ENCODE data around the gene ZNF79. TPM values are rescaled to one million over a fixed set of nuclear protein-coding genes. Genes with fewer than 3 reads are reported as not detected.

Gene ZNF79
- total and polyA plus RNA-seq, 9 of the 15 experiments (the other 6 are each of a cell fraction or from before 2014, with no cell fraction given), result 0.62 to 7.0 (median 4.1) TPM

DNA sequence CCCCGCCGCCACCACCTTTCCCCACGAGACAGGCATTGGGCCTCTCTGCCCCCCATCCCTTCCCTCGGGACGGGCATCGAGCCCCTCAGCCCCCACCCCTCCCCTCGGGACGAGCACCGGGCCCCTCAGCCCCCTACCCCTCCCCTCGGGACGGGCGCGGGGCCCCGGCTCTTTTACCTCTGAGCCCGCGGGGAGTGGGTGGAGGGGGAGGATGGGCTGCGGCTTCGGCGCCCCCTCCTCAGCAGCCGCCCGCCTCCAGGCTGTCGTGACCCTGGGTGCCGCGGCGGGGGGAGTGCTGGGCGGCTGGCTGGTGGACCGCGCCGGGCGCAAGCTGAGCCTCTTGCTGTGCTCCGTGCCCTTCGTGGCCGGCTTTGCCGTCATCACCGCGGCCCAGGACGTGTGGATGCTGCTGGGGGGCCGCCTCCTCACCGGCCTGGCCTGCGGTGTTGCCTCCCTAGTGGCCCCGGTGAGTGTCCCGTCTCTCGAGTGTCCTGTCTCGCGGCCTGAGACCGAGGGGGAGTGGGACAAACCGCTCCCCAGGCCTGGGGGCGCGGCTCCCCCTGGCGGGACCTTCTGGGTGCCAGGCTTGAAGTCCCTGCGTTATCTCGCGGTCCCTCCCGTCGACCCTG, 26.4 kb upstream of the ZNF79 start (continued):
- TF ChIP-seq, protein P1, sequence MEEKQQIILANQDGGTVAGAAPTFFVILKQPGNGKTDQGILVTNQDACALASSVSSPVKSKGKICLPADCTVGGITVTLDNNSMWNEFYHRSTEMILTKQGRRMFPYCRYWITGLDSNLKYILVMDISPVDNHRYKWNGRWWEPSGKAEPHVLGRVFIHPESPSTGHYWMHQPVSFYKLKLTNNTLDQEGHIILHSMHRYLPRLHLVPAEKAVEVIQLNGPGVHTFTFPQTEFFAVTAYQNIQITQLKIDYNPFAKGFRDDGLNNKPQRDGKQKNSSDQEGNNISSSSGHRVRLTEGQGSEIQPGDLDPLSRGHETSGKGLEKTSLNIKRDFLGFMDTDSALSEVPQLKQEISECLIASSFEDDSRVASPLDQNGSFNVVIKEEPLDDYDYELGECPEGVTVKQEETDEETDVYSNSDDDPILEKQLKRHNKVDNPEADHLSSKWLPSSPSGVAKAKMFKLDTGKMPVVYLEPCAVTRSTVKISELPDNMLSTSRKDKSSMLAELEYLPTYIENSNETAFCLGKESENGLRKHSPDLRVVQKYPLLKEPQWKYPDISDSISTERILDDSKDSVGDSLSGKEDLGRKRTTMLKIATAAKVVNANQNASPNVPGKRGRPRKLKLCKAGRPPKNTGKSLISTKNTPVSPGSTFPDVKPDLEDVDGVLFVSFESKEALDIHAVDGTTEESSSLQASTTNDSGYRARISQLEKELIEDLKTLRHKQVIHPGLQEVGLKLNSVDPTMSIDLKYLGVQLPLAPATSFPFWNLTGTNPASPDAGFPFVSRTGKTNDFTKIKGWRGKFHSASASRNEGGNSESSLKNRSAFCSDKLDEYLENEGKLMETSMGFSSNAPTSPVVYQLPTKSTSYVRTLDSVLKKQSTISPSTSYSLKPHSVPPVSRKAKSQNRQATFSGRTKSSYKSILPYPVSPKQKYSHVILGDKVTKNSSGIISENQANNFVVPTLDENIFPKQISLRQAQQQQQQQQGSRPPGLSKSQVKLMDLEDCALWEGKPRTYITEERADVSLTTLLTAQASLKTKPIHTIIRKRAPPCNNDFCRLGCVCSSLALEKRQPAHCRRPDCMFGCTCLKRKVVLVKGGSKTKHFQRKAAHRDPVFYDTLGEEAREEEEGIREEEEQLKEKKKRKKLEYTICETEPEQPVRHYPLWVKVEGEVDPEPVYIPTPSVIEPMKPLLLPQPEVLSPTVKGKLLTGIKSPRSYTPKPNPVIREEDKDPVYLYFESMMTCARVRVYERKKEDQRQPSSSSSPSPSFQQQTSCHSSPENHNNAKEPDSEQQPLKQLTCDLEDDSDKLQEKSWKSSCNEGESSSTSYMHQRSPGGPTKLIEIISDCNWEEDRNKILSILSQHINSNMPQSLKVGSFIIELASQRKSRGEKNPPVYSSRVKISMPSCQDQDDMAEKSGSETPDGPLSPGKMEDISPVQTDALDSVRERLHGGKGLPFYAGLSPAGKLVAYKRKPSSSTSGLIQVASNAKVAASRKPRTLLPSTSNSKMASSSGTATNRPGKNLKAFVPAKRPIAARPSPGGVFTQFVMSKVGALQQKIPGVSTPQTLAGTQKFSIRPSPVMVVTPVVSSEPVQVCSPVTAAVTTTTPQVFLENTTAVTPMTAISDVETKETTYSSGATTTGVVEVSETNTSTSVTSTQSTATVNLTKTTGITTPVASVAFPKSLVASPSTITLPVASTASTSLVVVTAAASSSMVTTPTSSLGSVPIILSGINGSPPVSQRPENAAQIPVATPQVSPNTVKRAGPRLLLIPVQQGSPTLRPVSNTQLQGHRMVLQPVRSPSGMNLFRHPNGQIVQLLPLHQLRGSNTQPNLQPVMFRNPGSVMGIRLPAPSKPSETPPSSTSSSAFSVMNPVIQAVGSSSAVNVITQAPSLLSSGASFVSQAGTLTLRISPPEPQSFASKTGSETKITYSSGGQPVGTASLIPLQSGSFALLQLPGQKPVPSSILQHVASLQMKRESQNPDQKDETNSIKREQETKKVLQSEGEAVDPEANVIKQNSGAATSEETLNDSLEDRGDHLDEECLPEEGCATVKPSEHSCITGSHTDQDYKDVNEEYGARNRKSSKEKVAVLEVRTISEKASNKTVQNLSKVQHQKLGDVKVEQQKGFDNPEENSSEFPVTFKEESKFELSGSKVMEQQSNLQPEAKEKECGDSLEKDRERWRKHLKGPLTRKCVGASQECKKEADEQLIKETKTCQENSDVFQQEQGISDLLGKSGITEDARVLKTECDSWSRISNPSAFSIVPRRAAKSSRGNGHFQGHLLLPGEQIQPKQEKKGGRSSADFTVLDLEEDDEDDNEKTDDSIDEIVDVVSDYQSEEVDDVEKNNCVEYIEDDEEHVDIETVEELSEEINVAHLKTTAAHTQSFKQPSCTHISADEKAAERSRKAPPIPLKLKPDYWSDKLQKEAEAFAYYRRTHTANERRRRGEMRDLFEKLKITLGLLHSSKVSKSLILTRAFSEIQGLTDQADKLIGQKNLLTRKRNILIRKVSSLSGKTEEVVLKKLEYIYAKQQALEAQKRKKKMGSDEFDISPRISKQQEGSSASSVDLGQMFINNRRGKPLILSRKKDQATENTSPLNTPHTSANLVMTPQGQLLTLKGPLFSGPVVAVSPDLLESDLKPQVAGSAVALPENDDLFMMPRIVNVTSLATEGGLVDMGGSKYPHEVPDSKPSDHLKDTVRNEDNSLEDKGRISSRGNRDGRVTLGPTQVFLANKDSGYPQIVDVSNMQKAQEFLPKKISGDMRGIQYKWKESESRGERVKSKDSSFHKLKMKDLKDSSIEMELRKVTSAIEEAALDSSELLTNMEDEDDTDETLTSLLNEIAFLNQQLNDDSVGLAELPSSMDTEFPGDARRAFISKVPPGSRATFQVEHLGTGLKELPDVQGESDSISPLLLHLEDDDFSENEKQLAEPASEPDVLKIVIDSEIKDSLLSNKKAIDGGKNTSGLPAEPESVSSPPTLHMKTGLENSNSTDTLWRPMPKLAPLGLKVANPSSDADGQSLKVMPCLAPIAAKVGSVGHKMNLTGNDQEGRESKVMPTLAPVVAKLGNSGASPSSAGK (IDR thresholded peaks at IDR 0.05), result no peak
- TF ChIP-seq SMAD2 (IDR thresholded peaks at IDR 0.05; ENCODE audit: low read depth, low read length), result no peak
